Trophoblast cell (in vitro differentiated cells and primary cell): ENCODE measurements around the gene ZNF438.
A peak's percentile ranks its signal among the peaks of the same experiment; 100 is the strongest.

Source experiments
- DNase-seq, 2 donors: peaks; one replicate each; pipeline ENCODE4 v3.0.0-alpha.2; 2016
- H2AFZ ChIP-seq: 2 replicates; pipeline ENCODE4 v1.6.1; 2013; ENCODE audit warnings: low read length, moderate library complexity, mild to moderate bottlenecking; ENCODE audit not compliant: insufficient read depth, poor library complexity
- H2AK5ac ChIP-seq: 2 replicates; pipeline ENCODE4 v1.6.1; 2013; ENCODE audit warnings: mild to moderate bottlenecking, low read length
- H2BK120ac ChIP-seq: 2 replicates; pipeline ENCODE4 v1.6.1; 2013; ENCODE audit warnings: low read length, mild to moderate bottlenecking, moderate library complexity; ENCODE audit not compliant: insufficient read depth, poor library complexity
- H2BK12ac ChIP-seq: 2 replicates; pipeline ENCODE4 v1.6.1; 2013; ENCODE audit warnings: mild to moderate bottlenecking, low read length, moderate library complexity
- H2BK5ac ChIP-seq: 2 replicates; pipeline ENCODE4 v1.6.1; 2013; ENCODE audit warnings: low read length, low read depth, moderate library complexity, mild to moderate bottlenecking; ENCODE audit not compliant: poor library complexity
- H3K14ac ChIP-seq: 2 replicates; pipeline ENCODE4 v1.6.1; 2013; ENCODE audit warnings: mild to moderate bottlenecking, low read length
- H3K18ac ChIP-seq: 2 replicates; pipeline ENCODE4 v1.6.1; 2013; ENCODE audit warnings: mild to moderate bottlenecking, low read length
- H3K23ac ChIP-seq: 2 replicates; pipeline ENCODE4 v1.6.1; 2013; ENCODE audit warnings: low read length
- H3K27ac ChIP-seq: 2 replicates; pipeline ENCODE4 v1.5.1; 2013; ENCODE audit warnings: low read depth, mild to moderate bottlenecking, inconsistent platforms, low read length, moderate library complexity
- H3K27me3 ChIP-seq: 2 replicates; pipeline ENCODE4 v1.6.1; 2013; ENCODE audit warnings: inconsistent platforms, mild to moderate bottlenecking, low read length, moderate library complexity; ENCODE audit not compliant: insufficient read depth
- H3K36me3 ChIP-seq, 2 experiments: 1 replicate in 1 of 2; 2 replicates in 1 of 2; pipeline ENCODE4 v1.6.1; 2013; ENCODE audit warnings: low read length in 2 of 2, mild to moderate bottlenecking in 2 of 2, moderate library complexity in 1 of 2; ENCODE audit not compliant: insufficient read depth in 2 of 2, control insufficient read depth in 1 of 2
- H3K4ac ChIP-seq: 2 replicates; pipeline ENCODE4 v1.6.1; 2013; ENCODE audit warnings: low read depth, mild to moderate bottlenecking, low read length, moderate library complexity
- H3K4me1 ChIP-seq, 2 experiments: 1 replicate in 1 of 2; 2 replicates in 1 of 2; pipeline ENCODE4 v1.6.1; 2013; ENCODE audit warnings: low read length in 2 of 2, mild to moderate bottlenecking in 2 of 2, moderate library complexity in 1 of 2; ENCODE audit not compliant: insufficient read depth in 2 of 2, control insufficient read depth in 1 of 2
- H3K4me2 ChIP-seq: 2 replicates; pipeline ENCODE4 v1.6.1; 2013; ENCODE audit warnings: inconsistent platforms, mild to moderate bottlenecking, low read length, moderate library complexity
- H3K4me3 ChIP-seq: 2 replicates; pipeline ENCODE4 v1.5.1; 2013; ENCODE audit warnings: mild to moderate bottlenecking, low read depth, low read length, inconsistent platforms
- H3K79me1 ChIP-seq: one replicate; pipeline ENCODE4 v1.6.1; 2013; ENCODE audit warnings: low read length
- H3K79me2 ChIP-seq: 2 replicates; pipeline ENCODE4 v1.6.1; 2013; ENCODE audit warnings: low read length, mild to moderate bottlenecking; ENCODE audit not compliant: control insufficient read depth, insufficient read depth, poor library complexity
- H3K9ac ChIP-seq: 2 replicates; pipeline ENCODE4 v1.6.1; 2013; ENCODE audit warnings: mild to moderate bottlenecking, low read length
- H3K9me3 ChIP-seq: 2 replicates; pipeline ENCODE4 v1.6.1; 2013; ENCODE audit warnings: low read depth, mild to moderate bottlenecking, control low read depth, inconsistent platforms, low read length; ENCODE audit not compliant: insufficient read depth
- H4K12ac ChIP-seq: 2 replicates; pipeline ENCODE4 v1.6.1; 2013; ENCODE audit warnings: low read depth, mild to moderate bottlenecking, low read length, moderate library complexity
- H4K8ac ChIP-seq: 2 replicates; pipeline ENCODE4 v1.6.1; 2013; ENCODE audit warnings: low read depth, mild to moderate bottlenecking, low read length, moderate library complexity
- H4K91ac ChIP-seq: one replicate; pipeline ENCODE4 v1.6.1; 2013; ENCODE audit warnings: low read depth, mild to moderate bottlenecking, low read length, moderate library complexity
- WGBS: extraction: QIAGEN DNeasy Blood & Tissue Kit; methylation state at CpG from one replicate; pipeline ENCODE4 v1.1.7; 2013; ENCODE audit warnings: missing lambda C conversion rate; ENCODE audit not compliant: insufficient read length, insufficient coverage; ENCODE audit errors: extremely low coverage; 5-methylcytosine and 5-hydroxymethylcytosine counted together

Gene ZNF438

DNA sequence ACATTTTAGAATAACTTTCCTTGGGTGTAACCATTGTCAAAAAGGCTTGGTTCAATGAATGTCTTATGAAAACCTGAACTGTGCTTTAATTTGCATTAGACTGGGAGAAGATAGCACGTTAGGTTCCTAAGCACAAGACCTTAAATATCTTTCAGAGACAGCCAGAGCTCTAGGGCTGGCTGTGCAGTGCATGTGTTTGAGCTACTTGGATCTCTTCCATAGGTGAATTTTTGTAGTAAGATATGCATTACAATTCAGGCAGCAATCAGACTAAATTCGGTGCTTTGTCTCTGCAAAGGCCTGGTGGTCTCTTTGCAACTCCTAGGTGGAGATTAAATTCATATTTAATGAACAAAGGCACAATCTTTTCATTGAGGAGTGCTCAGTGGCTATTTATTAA, 192.0 kb downstream of the ZNF438 start:
- no peak overlapping the region for H3K14ac ChIP-seq
- H3K79me1 ChIP-seq = no peaks in the 10 kb centered on the region
- DNase-seq = no peak
- H4K91ac ChIP-seq = no peak overlapping the region
- H2BK12ac ChIP-seq = no peak overlapping the region
- WGBS = no CpG with 5 or more reads among the region's 2 CpGs
- no peak overlapping the region for H2AK5ac ChIP-seq
- H3K4me3 ChIP-seq = no peak overlapping the region
- no peak overlapping the region for H3K4ac ChIP-seq
- no peak overlapping the region for H2AFZ ChIP-seq
- H2BK120ac ChIP-seq = no peak overlapping the region
- H3K4me2 ChIP-seq = no peak overlapping the region
- no peak overlapping the region for H3K9ac ChIP-seq
- no peaks in the 10 kb centered on the region for H3K9me3 ChIP-seq
- H3K27me3 ChIP-seq = no peaks in the 10 kb centered on the region
- H2BK5ac ChIP-seq = no peak overlapping the region
- no peak overlapping the region for H3K27ac ChIP-seq
- no peak overlapping the region for H4K12ac ChIP-seq
- H3K23ac ChIP-seq = no peak overlapping the region
- no peak overlapping the region for H3K18ac ChIP-seq
- H4K8ac ChIP-seq = no peak overlapping the region
- no peaks in the 10 kb centered on the region for H3K79me2 ChIP-seq
- peaks cover 5 to 9% of the 10 kb centered on the region in 2 experiments for H3K4me1 ChIP-seq
- no peaks in the 10 kb centered on the region for H3K36me3 ChIP-seq

DNA sequence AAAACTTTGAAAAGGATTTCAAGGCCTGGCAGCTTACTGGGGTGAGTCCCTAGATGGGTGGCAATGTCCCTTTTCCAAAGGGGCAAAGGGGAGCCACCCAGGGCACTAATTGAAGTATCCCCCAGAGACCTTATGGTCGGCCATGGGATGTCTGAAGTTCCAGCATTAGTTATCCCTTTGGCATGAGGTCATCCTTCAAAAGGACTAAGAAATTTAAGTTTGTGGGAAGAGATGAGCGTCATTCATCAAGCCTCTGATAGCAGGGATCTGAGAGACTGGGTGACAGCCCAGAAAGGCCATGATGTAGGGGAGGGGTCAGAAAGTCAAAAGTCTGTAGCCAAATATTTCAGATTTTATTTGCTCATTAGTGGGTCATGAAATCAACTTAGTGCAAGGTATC, 195.3 kb downstream of the ZNF438 start:
- Histone ChIP-seq H3K23ac (no peak overlapping the region), H3K9me3 (peaks cover under 1% of the 10 kb centered on the region), H4K12ac (no peak overlapping the region), H3K14ac (no peak overlapping the region), H3K79me2 (peaks cover 1% of the 10 kb centered on the region), H2AFZ (no peak overlapping the region), H3K27ac (no peak overlapping the region), H2BK5ac (no peak overlapping the region), H3K9ac (no peak overlapping the region), H3K79me1 (no peaks in the 10 kb centered on the region), H3K18ac (no peak overlapping the region), H4K91ac (no peak overlapping the region), H2AK5ac (no peak overlapping the region), H3K36me3 (no peaks in the 10 kb centered on the region), H2BK12ac (no peak overlapping the region), H3K4me1 (peaks cover 7 to 14% of the 10 kb centered on the region in 2 experiments), H3K4me2 (no peak overlapping the region), H3K4me3 (no peak overlapping the region), H2BK120ac (no peak overlapping the region), H3K4ac (no peak overlapping the region), H4K8ac (no peak overlapping the region), H3K27me3 (no peaks in the 10 kb centered on the region)
- no CpG with 5 or more reads among the region's 2 CpGs for WGBS
- no peak for DNase-seq

DNA sequence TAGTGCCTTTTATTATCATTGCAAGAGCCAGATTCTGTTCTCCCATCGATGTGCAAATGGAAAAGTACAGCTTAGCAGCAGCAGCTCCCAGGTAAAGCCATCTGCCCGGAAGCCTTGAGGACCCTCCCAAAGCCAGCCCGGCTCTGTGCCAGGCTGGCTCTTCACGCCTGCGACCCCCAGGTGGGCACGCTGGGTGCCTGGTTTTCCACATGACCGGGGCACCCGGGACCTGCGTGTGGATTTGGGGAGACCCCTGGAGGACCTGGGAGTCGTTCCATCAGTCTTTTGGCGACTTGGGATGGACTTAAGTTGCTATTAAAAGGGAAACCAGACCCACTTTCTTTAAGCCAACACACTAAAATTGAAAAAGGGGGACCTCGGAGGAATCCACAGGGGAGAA, 196.5 kb downstream of the ZNF438 start:
- Histone ChIP-seq H3K9ac (no peak overlapping the region), H3K27me3 (no peaks in the 10 kb centered on the region), H2AK5ac (no peak overlapping the region), H3K14ac (no peak overlapping the region), H3K36me3 (no peaks in the 10 kb centered on the region), H3K27ac (no peak overlapping the region), H2BK120ac (no peak overlapping the region), H4K8ac (no peak overlapping the region), H3K4ac (no peak overlapping the region), H3K4me2 (no peak overlapping the region), H4K91ac (no peak overlapping the region), H3K4me1 (peaks cover 4 to 14% of the 10 kb centered on the region in 2 experiments), H3K4me3 (no peak overlapping the region), H2AFZ (no peak overlapping the region), H3K79me2 (peaks cover 1% of the 10 kb centered on the region), H3K18ac (no peak overlapping the region), H3K79me1 (no peaks in the 10 kb centered on the region), H4K12ac (no peak overlapping the region), H2BK12ac (peak overlapping the region; percentile 24), H3K9me3 (peaks cover 2% of the 10 kb centered on the region), H2BK5ac (no peak overlapping the region), H3K23ac (no peak overlapping the region)
- DNase-seq = no peak
- WGBS = no CpG with 5 or more reads among the region's 12 CpGs

DNA sequence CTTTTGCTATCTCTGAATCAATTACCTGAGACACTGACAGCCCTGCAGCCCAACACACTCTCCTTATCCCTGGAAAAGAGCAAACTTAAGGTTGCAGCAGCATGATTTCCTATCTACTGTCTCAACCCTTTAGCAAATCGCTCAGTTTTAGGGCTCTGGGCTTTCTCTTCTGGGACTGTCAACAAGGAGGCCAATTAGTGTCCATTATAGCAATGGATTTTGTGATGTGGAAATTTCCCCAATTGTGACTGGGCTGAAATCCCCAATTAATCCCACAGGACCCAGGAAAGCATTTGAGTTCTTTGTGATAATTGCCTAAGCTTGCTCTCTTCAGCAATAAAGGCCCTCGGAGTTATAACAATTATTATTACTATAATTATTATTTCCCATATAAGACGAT, 197.0 kb downstream of the ZNF438 start:
- H2AK5ac ChIP-seq = no peak overlapping the region
- no peak overlapping the region for H2BK12ac ChIP-seq
- no peak overlapping the region for H2BK120ac ChIP-seq
- H3K27me3 ChIP-seq = no peaks in the 10 kb centered on the region
- no peak overlapping the region for H3K4me3 ChIP-seq
- no peak overlapping the region for H3K27ac ChIP-seq
- no peak overlapping the region for H3K4me2 ChIP-seq
- WGBS = no CpG with 5 or more reads among the region's 3 CpGs
- H3K14ac ChIP-seq = no peak overlapping the region
- H2BK5ac ChIP-seq = no peak overlapping the region
- H3K79me2 ChIP-seq = peaks cover 1% of the 10 kb centered on the region
- no peak overlapping the region for H4K12ac ChIP-seq
- no peak overlapping the region for H4K8ac ChIP-seq
- H2AFZ ChIP-seq = no peak overlapping the region
- DNase-seq = no peak
- H3K18ac ChIP-seq = no peak overlapping the region
- no peak overlapping the region for H3K23ac ChIP-seq
- H3K36me3 ChIP-seq = no peaks in the 10 kb centered on the region
- H4K91ac ChIP-seq = no peak overlapping the region
- peaks cover 4 to 15% of the 10 kb centered on the region in 2 experiments for H3K4me1 ChIP-seq
- peaks cover 2% of the 10 kb centered on the region for H3K9me3 ChIP-seq
- no peak overlapping the region for H3K9ac ChIP-seq
- no peaks in the 10 kb centered on the region for H3K79me1 ChIP-seq
- H3K4ac ChIP-seq = no peak overlapping the region
